H9 (cell line): Measurements from ENCODE around the gene AP3D1. TPM values are rescaled to one million over a fixed set of nuclear protein-coding genes. Genes with fewer than 3 reads are reported as not detected.

Experiments used
- DNase-seq: peaks from one replicate; pipeline ENCODE4 v3.0.0-alpha.2; 2017
- H2AFZ ChIP-seq: one replicate; pipeline ENCODE4 v1.6.1; 2013; ENCODE audit warnings: mild to moderate bottlenecking, low read length, control low read depth, moderate library complexity
- H2AK5ac ChIP-seq: 2 replicates; pipeline ENCODE4 v1.6.1; 2013; ENCODE audit warnings: low read length, control low read depth, mixed read lengths; ENCODE audit not compliant: insufficient read length
- H2BK120ac ChIP-seq: one replicate; pipeline ENCODE4 v1.6.1; 2013; ENCODE audit warnings: low read depth, mild to moderate bottlenecking, low read length, control low read depth, inconsistent platforms; ENCODE audit not compliant: poor library complexity, severe bottlenecking
- H2BK12ac ChIP-seq: 2 replicates; pipeline ENCODE4 v1.6.1; 2013; ENCODE audit warnings: low read length, control low read depth, mixed read lengths, low read depth; ENCODE audit not compliant: insufficient read length
- H2BK15ac ChIP-seq: 2 replicates; pipeline ENCODE4 v1.6.1; 2013; ENCODE audit warnings: low read depth, low read length, control low read depth
- H2BK20ac ChIP-seq: one replicate; pipeline ENCODE4 v1.6.1; 2013; ENCODE audit warnings: low read depth, mild to moderate bottlenecking, low read length, control low read depth, inconsistent platforms; ENCODE audit not compliant: poor library complexity, severe bottlenecking
- H2BK5ac ChIP-seq: 2 replicates; pipeline ENCODE4 v1.6.1; 2013; ENCODE audit warnings: low read length, control low read depth, mixed read lengths; ENCODE audit not compliant: insufficient read length
- H3K14ac ChIP-seq: 2 replicates; pipeline ENCODE4 v1.6.1; 2013; ENCODE audit warnings: low read length, control low read depth; ENCODE audit not compliant: insufficient read depth
- H3K18ac ChIP-seq: 2 replicates; pipeline ENCODE4 v1.6.1; 2013; ENCODE audit warnings: low read depth, mild to moderate bottlenecking, mixed read lengths, low read length, control low read depth; ENCODE audit not compliant: insufficient read length
- H3K23ac ChIP-seq: 2 replicates; pipeline ENCODE4 v1.6.1; 2013; ENCODE audit warnings: low read length, control low read depth, mixed read lengths, low read depth; ENCODE audit not compliant: insufficient read length
- H3K23me2 ChIP-seq: 2 replicates; pipeline ENCODE4 v1.6.1; 2013; ENCODE audit warnings: low read depth, mild to moderate bottlenecking, mixed read lengths, low read length, control low read depth; ENCODE audit not compliant: insufficient read length, poor library complexity, severe bottlenecking
- H3K27ac ChIP-seq: 2 replicates; pipeline ENCODE4 v1.5.1; 2013; ENCODE audit warnings: low read length, control low read depth, mixed read lengths, low read depth; ENCODE audit not compliant: insufficient read length
- H3K27me3 ChIP-seq: 2 replicates; pipeline ENCODE4 v1.6.1; 2013; ENCODE audit warnings: low read length, control low read depth, inconsistent platforms; ENCODE audit not compliant: insufficient read depth
- H3K4ac ChIP-seq: 2 replicates; pipeline ENCODE4 v1.6.1; 2013; ENCODE audit warnings: low read depth, mild to moderate bottlenecking, control low read depth, inconsistent platforms, low read length, moderate library complexity
- H3K4me1 ChIP-seq: 2 replicates; pipeline ENCODE4 v1.6.1; 2013; ENCODE audit warnings: low read length, control low read depth, inconsistent platforms; ENCODE audit not compliant: insufficient read depth
- H3K4me2 ChIP-seq: 2 replicates; pipeline ENCODE4 v1.6.1; 2013; ENCODE audit warnings: low read length, control low read depth, mixed read lengths; ENCODE audit not compliant: insufficient read length, insufficient read depth
- H3K56ac ChIP-seq: 2 replicates; pipeline ENCODE4 v1.6.1; 2013; ENCODE audit warnings: low read depth, mild to moderate bottlenecking, mixed read lengths, low read length, control low read depth; ENCODE audit not compliant: insufficient read length
- H3K79me1 ChIP-seq: 2 replicates; pipeline ENCODE4 v1.6.1; 2013; ENCODE audit warnings: low read depth, mild to moderate bottlenecking, moderate library complexity, low read length, control low read depth, inconsistent platforms; ENCODE audit not compliant: insufficient read depth, poor library complexity, severe bottlenecking
- H3K79me2 ChIP-seq: 2 replicates; pipeline ENCODE4 v1.6.1; 2013; ENCODE audit warnings: low read length, control low read depth, inconsistent platforms; ENCODE audit not compliant: insufficient read depth
- H3K9ac ChIP-seq: 2 replicates; pipeline ENCODE4 v1.6.1; 2013; ENCODE audit warnings: low read length, control low read depth, mixed read lengths; ENCODE audit not compliant: insufficient read length; ENCODE audit errors: extremely low read depth
- H3K9me3 ChIP-seq: one replicate; pipeline ENCODE4 v1.6.1; 2013; ENCODE audit warnings: low read depth, low read length, inconsistent platforms; ENCODE audit not compliant: control insufficient read depth
- H3T11ph ChIP-seq: one replicate; pipeline ENCODE4 v1.6.1; 2013; ENCODE audit warnings: mild to moderate bottlenecking, low read length, control low read depth, inconsistent platforms
- H4K20me1 ChIP-seq: one replicate; pipeline ENCODE4 v1.6.1; 2013; ENCODE audit not compliant: control insufficient read depth, insufficient read length, insufficient read depth
- H4K5ac ChIP-seq: 2 replicates; pipeline ENCODE4 v1.6.1; 2013; ENCODE audit warnings: low read depth, mild to moderate bottlenecking, mixed read lengths, low read length, control low read depth; ENCODE audit not compliant: insufficient read length
- H4K8ac ChIP-seq: replicated peaks from 2 replicates; pipeline ENCODE4 v1.6.1; 2013; ENCODE audit warnings: low read length, control low read depth, mixed read lengths, low read depth; ENCODE audit not compliant: insufficient read length
- H4K91ac ChIP-seq: 2 replicates; pipeline ENCODE4 v1.6.1; 2013; ENCODE audit warnings: low read depth, mild to moderate bottlenecking, moderate library complexity, mixed read lengths, low read length, control low read depth; ENCODE audit not compliant: insufficient read length
- H3K27ac Mint-ChIP-seq, 3 experiments: 2 replicates in 2 of 3; 3 replicates in 1 of 3; pipeline ENCODE4 v1.8.0; 2020 to 2021; ENCODE audit warnings: mixed read lengths in 3 of 3, mild to moderate bottlenecking in 1 of 3, moderate library complexity in 1 of 3
- H3K27me3 Mint-ChIP-seq: 2 replicates; pipeline ENCODE4 v1.8.0; 2021; ENCODE audit warnings: low read depth, mild to moderate bottlenecking, moderate library complexity, mixed read lengths
- H3K36me3 Mint-ChIP-seq, 3 experiments: 2 replicates in 2 of 3; 3 replicates in 1 of 3; pipeline ENCODE4 v1.8.0; 2020 to 2021; ENCODE audit warnings: low read depth in 3 of 3, mixed read lengths in 3 of 3; ENCODE audit not compliant: insufficient read depth in 1 of 3
- H3K4me1 Mint-ChIP-seq, 2 experiments: 2 replicates each; pipeline ENCODE4 v1.8.0; 2020; ENCODE audit warnings: mixed read lengths in 2 of 2
- H3K4me3 Mint-ChIP-seq, 2 experiments: 2 replicates in 1 of 2; 3 replicates in 1 of 2; pipeline ENCODE4 v1.8.0; 2020 to 2021; ENCODE audit warnings: mild to moderate bottlenecking in 2 of 2, mixed read lengths in 2 of 2, moderate library complexity in 1 of 2
- H3K9me3 Mint-ChIP-seq, 2 experiments: 2 replicates in 1 of 2; 3 replicates in 1 of 2; pipeline ENCODE4 v1.8.0; 2020; ENCODE audit warnings: mild to moderate bottlenecking in 2 of 2, mixed read lengths in 2 of 2, moderate library complexity in 1 of 2
- WGBS: extraction: QIAGEN DNeasy Blood & Tissue Kit; methylation state at CpG from one replicate; pipeline ENCODE4 v1.1.7; 2013; ENCODE audit warnings: missing lambda C conversion rate, low lambda C conversion rate, mixed read lengths; ENCODE audit not compliant: insufficient read length; ENCODE audit errors: extremely low coverage; 5-methylcytosine and 5-hydroxymethylcytosine counted together
- total RNA-seq: library from RNA; stranded (reverse); gene quantifications from 2 replicates; pipeline ENCODE4 v1.2.1, GENCODE V29; 2021
- TF ChIP-seq, protein P1 (sequence below): fragments of 200-600 bp; sonication (generic); conservative IDR thresholded peaks from 3 replicates; pipeline ENCODE4 v1.8.0; 2021; ENCODE audit warnings: antibody characterized with exemption, mild to moderate bottlenecking

Gene AP3D1
- total RNA-seq, 1 experiment from 2014 or later = 142 TPM

DNA sequence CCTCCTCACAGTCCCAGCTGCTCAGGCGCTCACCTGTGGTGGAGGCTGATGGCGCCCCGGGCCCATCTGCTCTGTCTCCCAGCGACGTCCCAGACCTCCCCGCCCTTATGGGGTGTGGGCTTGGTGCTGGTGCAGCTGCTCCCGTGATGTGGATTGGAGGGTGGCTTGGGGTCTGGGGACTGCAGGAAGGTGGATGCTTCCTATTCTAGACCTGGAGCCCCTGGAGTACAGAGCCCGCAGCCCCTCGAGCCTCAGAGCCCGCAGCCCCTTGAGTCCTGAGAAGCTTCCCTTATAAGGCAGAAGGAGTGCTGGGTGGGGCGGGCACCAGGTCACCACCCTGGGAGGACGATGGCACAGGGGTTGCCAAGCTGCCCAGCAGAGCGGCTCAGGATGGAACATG is 44.0 kb upstream of the AP3D1 start:
- Histone ChIP-seq H4K8ac (no peak overlapping the region), H3K27ac (no peak overlapping the region), H2AK5ac (no peak overlapping the region), H3K56ac (no peak overlapping the region), H2BK20ac (no peak overlapping the region), H4K91ac (no peak overlapping the region), H3K4ac (no peak overlapping the region), H2BK15ac (no peak overlapping the region), H3K79me1 (no peaks in the 10 kb centered on the region), H3K4me1 (no peaks in the 10 kb centered on the region), H2BK12ac (no peak overlapping the region), H4K5ac (no peak overlapping the region), H3K18ac (no peak overlapping the region), H3K27me3 (no peaks in the 10 kb centered on the region), H3K23me2 (no peaks in the 10 kb centered on the region), H3K79me2 (peaks cover 2% of the 10 kb centered on the region; the same call in 1 of the 2 replicates), H3T11ph (no peak overlapping the region), H2BK120ac (no peak overlapping the region), H3K23ac (no peak overlapping the region), H2AFZ (no peak overlapping the region), H4K20me1 (peaks cover 3% of the 10 kb centered on the region), H3K9me3 (no peaks in the 10 kb centered on the region), H2BK5ac (no peak overlapping the region), H3K4me2 (no peak overlapping the region), H3K9ac (no peak overlapping the region), H3K14ac (no peak overlapping the region; the same call in 1 of the 2 replicates)
- no CpG with 5 or more reads among the region's 13 CpGs for WGBS
- DNase-seq = no peak
- Mint-ChIP-seq H3K4me3 (no peak overlapping the region), H3K4me1 (peaks cover 3 to 6% of the 10 kb centered on the region in 2 experiments; a peak in 3 of 4 replicates), H3K36me3 (peaks cover 21 to 46% (median 41%) of the 10 kb centered on the region in 3 experiments; a peak in 6 of 7 replicates), H3K27me3 (no peaks in the 10 kb centered on the region; the same call in 1 of the 2 replicates), H3K27ac (no peak overlapping the region; a peak in 1 of 7 replicates), H3K9me3 (no peaks in the 10 kb centered on the region)
- TF ChIP-seq, protein P1, sequence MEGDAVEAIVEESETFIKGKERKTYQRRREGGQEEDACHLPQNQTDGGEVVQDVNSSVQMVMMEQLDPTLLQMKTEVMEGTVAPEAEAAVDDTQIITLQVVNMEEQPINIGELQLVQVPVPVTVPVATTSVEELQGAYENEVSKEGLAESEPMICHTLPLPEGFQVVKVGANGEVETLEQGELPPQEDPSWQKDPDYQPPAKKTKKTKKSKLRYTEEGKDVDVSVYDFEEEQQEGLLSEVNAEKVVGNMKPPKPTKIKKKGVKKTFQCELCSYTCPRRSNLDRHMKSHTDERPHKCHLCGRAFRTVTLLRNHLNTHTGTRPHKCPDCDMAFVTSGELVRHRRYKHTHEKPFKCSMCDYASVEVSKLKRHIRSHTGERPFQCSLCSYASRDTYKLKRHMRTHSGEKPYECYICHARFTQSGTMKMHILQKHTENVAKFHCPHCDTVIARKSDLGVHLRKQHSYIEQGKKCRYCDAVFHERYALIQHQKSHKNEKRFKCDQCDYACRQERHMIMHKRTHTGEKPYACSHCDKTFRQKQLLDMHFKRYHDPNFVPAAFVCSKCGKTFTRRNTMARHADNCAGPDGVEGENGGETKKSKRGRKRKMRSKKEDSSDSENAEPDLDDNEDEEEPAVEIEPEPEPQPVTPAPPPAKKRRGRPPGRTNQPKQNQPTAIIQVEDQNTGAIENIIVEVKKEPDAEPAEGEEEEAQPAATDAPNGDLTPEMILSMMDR = no peak
